ENCODE data around the gene UBL7. TPM values are rescaled to one million over a fixed set of nuclear protein-coding genes. Genes with fewer than 3 reads are reported as not detected.

The UBL7 gene
- total RNA-seq, 1 donor from 2014 or later = 65.2 TPM

GRCh38 chr15:74453925-74454763 is 6.8 kb downstream of the UBL7 start:
- Histone ChIP-seq H3K4me3 (ENCODE audit: low read depth, low read length) (no peak overlapping the region), H3K27me3 (ENCODE audit: control insufficient read depth, insufficient read depth, low read length) (no peaks in the 10 kb centered on the region), H3K36me3 (ENCODE audit: control insufficient read depth, insufficient read depth, low read length) (no peaks in the 10 kb centered on the region)
- no peak for DNase-seq (ENCODE audit: low read depth)
- TF ChIP-seq CTCF (IDR thresholded peaks at IDR 0.05; ENCODE audit: insufficient read depth, low read length, poor library complexity, severe bottlenecking) = no peak

- no peaks in the 10 kb centered on the region for H3K27me3 ChIP-seq (ENCODE audit: control insufficient read depth, insufficient read depth, low read length)
- H3K36me3 ChIP-seq (ENCODE audit: control insufficient read depth, insufficient read depth, low read length) = peaks cover 1% of the 10 kb centered on the region
- DNase-seq (ENCODE audit: low read depth) = no peak
- TF ChIP-seq CTCF (IDR thresholded peaks at IDR 0.05; ENCODE audit: insufficient read depth, low read length, poor library complexity, severe bottlenecking) = no peak
- H3K4me3 ChIP-seq (ENCODE audit: low read depth, low read length) = no peak overlapping the region
Observed at GRCh38 chr15:74451861-74452835, 8.8 kb downstream of the UBL7 start.

- DNase-seq (ENCODE audit: low read depth) = no peak
- no peak for TF ChIP-seq CTCF (IDR thresholded peaks at IDR 0.05; ENCODE audit: insufficient read depth, low read length, poor library complexity, severe bottlenecking)
- H3K4me3 ChIP-seq (ENCODE audit: low read depth, low read length) = no peak overlapping the region
- H3K36me3 ChIP-seq (ENCODE audit: control insufficient read depth, insufficient read depth, low read length) = peaks cover 1% of the 10 kb centered on the region
- H3K27me3 ChIP-seq (ENCODE audit: control insufficient read depth, insufficient read depth, low read length) = no peaks in the 10 kb centered on the region
Observed at GRCh38 chr15:74451322-74451721, 9.6 kb downstream of the UBL7 start.

GRCh38 chr15:74449643-74450205 is 11.2 kb downstream of the UBL7 start:
- DNase-seq (ENCODE audit: low read depth) = no peak
- no peaks in the 10 kb centered on the region for H3K27me3 ChIP-seq (ENCODE audit: control insufficient read depth, insufficient read depth, low read length)
- H3K36me3 ChIP-seq (ENCODE audit: control insufficient read depth, insufficient read depth, low read length) = peaks cover 3% of the 10 kb centered on the region
- no peak overlapping the region for H3K4me3 ChIP-seq (ENCODE audit: low read depth, low read length)
- TF ChIP-seq CTCF (IDR thresholded peaks at IDR 0.05; ENCODE audit: insufficient read depth, low read length, poor library complexity, severe bottlenecking) = no peak

GRCh38 chr15:74449095-74449494 is 11.9 kb downstream of the UBL7 start:
- Histone ChIP-seq H3K27me3 (ENCODE audit: control insufficient read depth, insufficient read depth, low read length) (no peaks in the 10 kb centered on the region), H3K4me3 (ENCODE audit: low read depth, low read length) (no peak overlapping the region), H3K36me3 (ENCODE audit: control insufficient read depth, insufficient read depth, low read length) (peaks cover 3% of the 10 kb centered on the region)
- DNase-seq (ENCODE audit: low read depth) = no peak
- no peak for TF ChIP-seq CTCF (IDR thresholded peaks at IDR 0.05; ENCODE audit: insufficient read depth, low read length, poor library complexity, severe bottlenecking)

Measured in kidney epithelial cell (primary cell).